Measurements from ENCODE around the gene ENTPD3.
"Not testable (repeated sequence)": the region's sequence is repeated elsewhere in the genome, so short reads cannot be mapped to it uniquely, and the experiment has no call there.

DNA sequence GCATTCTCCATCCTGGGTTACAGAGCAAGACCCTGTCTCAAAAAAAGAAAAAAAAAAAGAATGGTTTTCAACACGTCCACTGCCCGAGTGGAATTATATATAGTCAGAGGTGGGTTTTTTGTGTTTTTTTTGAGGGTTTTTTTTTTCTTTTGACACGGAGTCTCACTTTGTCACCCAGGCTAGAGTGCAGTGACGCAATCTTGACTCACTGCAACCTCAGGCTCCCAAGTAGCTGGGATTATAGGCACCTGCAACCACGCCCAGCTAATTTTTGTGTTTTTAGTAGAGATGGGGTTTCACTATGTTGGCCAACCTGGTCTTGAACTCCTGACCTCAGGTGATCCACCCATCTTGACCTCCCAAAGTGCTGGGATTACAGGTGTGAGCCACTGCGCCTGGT, 73.5 kb downstream of the ENTPD3 start:
- TF ChIP-seq CTCF, POLR2A (IDR thresholded peaks at IDR 0.05): not testable (repeated sequence)
